Ishikawa (cell line): ENCODE measurements around the gene ARMC3.

Experiments
- CEBPB ChIP-seq: IDR thresholded peaks from 2 replicates; pipeline ENCODE4 v1.6.1; 2012
- CREB1 ChIP-seq: IDR thresholded peaks from 2 replicates; pipeline ENCODE4 v1.6.1; 2012; ENCODE audit warnings: low read depth
- EGR1 ChIP-seq: IDR thresholded peaks from 2 replicates; pipeline ENCODE4 v1.6.1; 2012
- EP300 ChIP-seq: IDR thresholded peaks from 2 replicates; pipeline ENCODE4 v1.6.1; 2012; ENCODE audit warnings: borderline replicate concordance
- FOXM1 ChIP-seq: IDR thresholded peaks from 2 replicates; pipeline ENCODE4 v1.6.1; 2012; ENCODE audit warnings: low read depth, borderline replicate concordance
- NFIC ChIP-seq: IDR thresholded peaks from 2 replicates; pipeline ENCODE4 v1.6.1; 2012
- RAD21 ChIP-seq: IDR thresholded peaks from 2 replicates; pipeline ENCODE4 v1.6.1; 2012; ENCODE audit warnings: low read depth
- REST ChIP-seq: IDR thresholded peaks from 2 replicates; pipeline ENCODE4 v1.6.1; 2012; ENCODE audit warnings: low read depth, mild to moderate bottlenecking
- TAF1 ChIP-seq: IDR thresholded peaks from 2 replicates; pipeline ENCODE4 v1.6.1; 2012; ENCODE audit warnings: low read depth, mild to moderate bottlenecking
- TCF12 ChIP-seq: IDR thresholded peaks from 2 replicates; pipeline ENCODE4 v1.6.1; 2012; ENCODE audit warnings: low read depth
- TEAD4 ChIP-seq: IDR thresholded peaks from 2 replicates; pipeline ENCODE4 v1.6.1; 2012
- USF1 ChIP-seq: IDR thresholded peaks from 2 replicates; pipeline ENCODE4 v1.6.1; 2012
- YY1 ChIP-seq: IDR thresholded peaks from 2 replicates; pipeline ENCODE4 v1.6.1; 2012; ENCODE audit warnings: low read depth
- ZBTB7A ChIP-seq: IDR thresholded peaks from 2 replicates; pipeline ENCODE4 v1.6.1; 2012; ENCODE audit warnings: low read depth
- TF ChIP-seq, protein P1 (sequence below): IDR thresholded peaks from 2 replicates; pipeline ENCODE4 v1.6.1; 2012

Gene ARMC3

GRCh38 chr10:23046027-23046426 lies 118.2 kb downstream of the ARMC3 start:
- TF ChIP-seq FOXM1 = no peak
- no peak for TF ChIP-seq ZBTB7A

GRCh38 chr10:23047201-23048050 lies 119.6 kb downstream of the ARMC3 start:
- TF ChIP-seq TCF12 (no peak), TEAD4 (no peak), EGR1 (no peak), TAF1 (no peak), RAD21 (no peak), YY1 (no peak), EP300 (no peak), USF1 (no peak), FOXM1 (no peak), NFIC (no peak), CREB1 (no peak), ZBTB7A (no peak), CEBPB (no peak), REST (no peak)
- TF ChIP-seq, protein P1, sequence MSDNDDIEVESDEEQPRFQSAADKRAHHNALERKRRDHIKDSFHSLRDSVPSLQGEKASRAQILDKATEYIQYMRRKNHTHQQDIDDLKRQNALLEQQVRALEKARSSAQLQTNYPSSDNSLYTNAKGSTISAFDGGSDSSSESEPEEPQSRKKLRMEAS = no peak

GRCh38 chr10:23048191-23048590 lies 120.3 kb downstream of the ARMC3 start:
- TF ChIP-seq TAF1 (no peak), NFIC (no peak), ZBTB7A (no peak), CEBPB (no peak), FOXM1 (no peak), CREB1 (no peak), TCF12 (no peak), REST (no peak), YY1 (no peak)

- TF ChIP-seq REST (no peak), CEBPB (no peak), TCF12 (no peak), TEAD4 (no peak), EGR1 (no peak), EP300 (no peak), RAD21 (no peak), NFIC (no peak), ZBTB7A (no peak), CREB1 (no peak), TAF1 (no peak), YY1 (no peak), FOXM1 (no peak), USF1 (no peak)
- TF ChIP-seq, protein P1 = no peak
These were observed 123.4 kb downstream of the ARMC3 start for GRCh38 chr10:23051278-23051677.
